Esophagus squamous epithelium (tissue), 5 donors: ENCODE data around the gene CACTIN. TPM values are rescaled to one million over a fixed set of nuclear protein-coding genes. Genes with fewer than 3 reads are reported as not detected.
A peak's percentile ranks its signal among the peaks of the same experiment; 100 is the strongest.

ENCODE experiments used
- DNase-seq: peaks from one replicate; lab custom pipeline; 2025; lab: John Stamatoyannopoulos, UW
- H3K27ac ChIP-seq, 4 donors: fragments of 200-600 bp; sonication (generic); one replicate each; pipeline ENCODE4 v1.5.1; 2016 to 2019; ENCODE audit warnings: mild to moderate bottlenecking in 1 of 4
- H3K27me3 ChIP-seq, 4 donors: fragments of 200-600 bp; sonication (generic); 1 replicate in 3 of 4; 2 replicates in 1 of 4; pipeline versions ENCODE4 v1.5.1 to v1.6.0; 2017 to 2021; ENCODE audit warnings: antibody characterized with exemption in 1 of 4
- H3K36me3 ChIP-seq, 3 donors: fragments of 200-600 bp; sonication (generic); one replicate each; pipeline ENCODE4 v1.5.1; 2016 to 2019
- H3K4me1 ChIP-seq, 3 donors: fragments of 200-600 bp; sonication (generic); one replicate each; pipeline ENCODE4 v1.5.1; 2017 to 2019
- H3K4me3 ChIP-seq, 4 donors: fragments of 200-600 bp; sonication (generic); 1 replicate in 3 of 4; 2 replicates in 1 of 4; pipeline ENCODE4 v1.5.1; 2016 to 2019; ENCODE audit warnings: mild to moderate bottlenecking in 2 of 4, moderate library complexity in 1 of 4
- H3K9me3 ChIP-seq, 3 donors: fragments of 200-600 bp; sonication (generic); one replicate each; pipeline ENCODE4 v1.5.1; 2016 to 2019
- CTCF ChIP-seq, 6 experiments: fragments of 450-650 bp in 4 of 6; fragments of 200-600 bp in 2 of 6; sonication (generic) in 2 of 6; IDR thresholded peaks; one replicate each; pipeline ENCODE4 v1.5.1; 2016 to 2019; ENCODE audit warnings: antibody characterized with exemption in 6 of 6, mild to moderate bottlenecking in 4 of 6, moderate library complexity in 4 of 6
- POLR2A ChIP-seq, 4 donors: fragments of 450-650 bp; IDR thresholded peaks; one replicate each; pipeline ENCODE4 v1.6.1; 2017; ENCODE audit warnings: antibody characterized with exemption in 4 of 4, mild to moderate bottlenecking in 4 of 4, moderate library complexity in 3 of 4
- WGBS, 2 donors: methylation state at CpG; one replicate each; pipeline ENCODE4 v1.1.5; 2018; 5-methylcytosine and 5-hydroxymethylcytosine counted together
- intact Hi-C: fragments of 100-400 bp; cut with DNase I; formaldehyde crosslinking; loops from one replicate; pipeline ENCODE4 v1.15.0; 2022
- total RNA-seq, 4 donors: library from RNA; depleted of rRNA; stranded (reverse); fragments of >200 nt; gene quantifications; one replicate each; pipeline ENCODE4 v1.1.0, GENCODE V29; 2016
- donor health status: DM: yes; HTN: yes; CAD: no.

Gene CACTIN
- total RNA-seq, 4 donors from 2014 or later = 15.9 to 26.7 (median 21.3) TPM

DNA sequence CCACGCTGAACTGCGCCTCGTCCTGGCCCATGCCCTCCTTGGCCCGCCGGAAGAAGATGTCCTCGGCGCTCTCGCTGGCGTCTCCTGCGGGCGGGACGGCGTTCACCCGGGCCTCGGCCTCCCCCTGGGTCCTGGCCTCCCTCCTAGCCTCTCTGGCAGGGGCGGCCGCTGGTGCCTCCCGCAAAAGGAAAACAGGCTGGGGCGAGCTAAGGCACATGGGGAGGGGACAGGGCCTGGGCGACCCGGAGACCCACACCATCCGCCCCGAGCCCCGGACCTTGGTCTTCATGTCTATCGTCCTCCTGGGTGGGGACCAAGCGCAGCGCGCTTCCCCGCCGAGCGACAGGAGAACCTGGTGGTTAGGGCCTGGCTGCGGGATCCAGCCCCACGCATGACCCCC, 14.3 kb downstream of the CACTIN start:
- Histone ChIP-seq H3K27me3 (peaks cover 0 to 4% (median 0%) of the 10 kb centered on the region in 4 donors), H3K27ac (peak overlapping the region in 3 of 4 donors; percentile 62 to 78 (median 69)), H3K36me3 (peaks cover 8 to 75% (median 16%) of the 10 kb centered on the region in 3 donors), H3K9me3 (no peaks in the 10 kb centered on the region), H3K4me1 (peaks cover 0 to 56% (median 17%) of the 10 kb centered on the region in 3 donors), H3K4me3 (no peak overlapping the region)
- intact Hi-C loops = no loop called here
- TF ChIP-seq CTCF (IDR thresholded peaks at IDR 0.05) = no peak
- TF ChIP-seq POLR2A (IDR thresholded peaks at IDR 0.05) = no peak
- 86% methylated on average over 1 of the region's 33 CpGs; no CpG with 5 or more reads in 1 of the 2 donors for WGBS, 2 donors
- DNase-seq = no peak

- Histone ChIP-seq H3K36me3 (peaks cover 8 to 70% (median 16%) of the 10 kb centered on the region in 3 donors), H3K9me3 (no peaks in the 10 kb centered on the region), H3K4me1 (peaks cover 0 to 59% (median 22%) of the 10 kb centered on the region in 3 donors), H3K4me3 (no peak overlapping the region), H3K27me3 (peaks cover 0 to 9% (median 0%) of the 10 kb centered on the region in 4 donors), H3K27ac (peak overlapping the region in 1 of 4 donors; percentile 69)
- WGBS, 2 donors = 85 to 95% methylated on average over 23 to 27 of the region's 36 CpGs
- TF ChIP-seq POLR2A (IDR thresholded peaks at IDR 0.05) (no peak), CTCF (IDR thresholded peaks at IDR 0.05) (no peak)
- no peak for DNase-seq
- intact Hi-C loops = no loop called here
These were observed 14.7 kb downstream of the CACTIN start for GRCh38 chr19:3611841-3612240.

DNA sequence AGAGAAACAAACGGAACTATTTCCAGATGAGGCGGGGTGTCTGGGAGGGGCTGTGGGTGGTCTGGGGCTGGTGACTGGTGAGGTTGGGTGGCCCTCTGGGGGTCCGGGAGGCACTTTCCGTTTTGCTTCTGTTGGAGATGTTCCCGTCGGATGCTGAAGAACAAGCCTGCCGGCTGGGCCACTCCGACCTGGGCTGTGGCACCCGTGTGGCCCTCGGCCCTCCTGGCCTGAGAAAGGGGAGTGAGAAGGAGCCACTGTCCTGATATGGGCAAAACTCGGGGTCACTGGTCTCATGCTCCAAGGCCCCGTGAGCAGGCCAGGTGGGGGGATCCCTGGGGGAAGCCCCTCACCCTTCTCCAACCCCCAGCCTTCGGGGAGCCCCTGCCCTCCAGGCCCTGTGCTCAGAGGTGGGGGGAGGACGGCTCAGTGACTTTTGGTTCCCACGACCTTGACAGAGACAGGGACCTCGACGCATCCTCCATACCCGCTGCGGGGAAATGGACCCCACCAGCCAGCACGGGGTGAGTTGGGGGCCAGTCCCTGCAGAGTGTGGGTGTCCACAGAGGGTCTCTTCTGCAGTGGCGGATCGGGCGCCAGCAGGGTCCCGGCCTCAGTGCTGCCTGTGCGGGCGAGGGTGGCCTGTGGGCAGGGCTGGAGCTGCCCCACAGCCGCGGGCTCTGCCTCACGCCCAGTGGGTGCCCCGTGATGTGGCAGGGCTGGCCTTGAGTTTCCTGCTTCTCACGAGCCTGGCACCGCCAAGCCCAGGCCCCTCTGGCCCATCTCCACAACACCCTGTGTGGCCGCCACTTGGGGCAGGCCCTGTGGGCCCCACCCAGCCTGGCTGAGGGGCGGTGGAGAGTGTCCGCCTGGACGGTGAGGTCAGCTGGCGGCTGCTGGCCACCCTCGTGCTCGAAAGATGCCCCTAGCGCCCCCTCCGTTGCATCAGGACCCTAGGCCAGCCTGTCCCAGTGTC, 15.6 kb downstream of the CACTIN start:
- Histone ChIP-seq H3K9me3 (no peaks in the 10 kb centered on the region), H3K36me3 (peaks cover 8 to 62% (median 16%) of the 10 kb centered on the region in 3 donors), H3K4me1 (peaks cover 0 to 67% (median 30%) of the 10 kb centered on the region in 3 donors), H3K27ac (peak overlapping the region in 2 of 4 donors; percentile 9 to 73), H3K27me3 (peaks cover 0 to 17% (median 0%) of the 10 kb centered on the region in 4 donors), H3K4me3 (no peak overlapping the region)
- WGBS, 2 donors = 86 to 94% methylated on average over 7 to 10 of the region's 41 CpGs
- DNase-seq = no peak
- no peak for TF ChIP-seq CTCF (IDR thresholded peaks at IDR 0.05)
- TF ChIP-seq POLR2A (IDR thresholded peaks at IDR 0.05) = no peak
- intact Hi-C loops = no loop called here

- no peak for DNase-seq
- Histone ChIP-seq H3K9me3 (no peaks in the 10 kb centered on the region), H3K36me3 (peaks cover 8 to 52% (median 16%) of the 10 kb centered on the region in 3 donors), H3K4me1 (peaks cover 0 to 76% (median 36%) of the 10 kb centered on the region in 3 donors), H3K27me3 (peaks cover 0 to 20% (median 0%) of the 10 kb centered on the region in 4 donors), H3K27ac (peak overlapping the region in 3 of 4 donors; percentile 73 to 89 (median 88)), H3K4me3 (no peak overlapping the region)
- 57 to 74% methylated on average over 10 to 14 of the region's 24 CpGs for WGBS, 2 donors
- intact Hi-C loops = no loop called here
- TF ChIP-seq POLR2A (IDR thresholded peaks at IDR 0.05) (no peak), CTCF (IDR thresholded peaks at IDR 0.05) (no peak)
These were observed 16.5 kb downstream of the CACTIN start for GRCh38 chr19:3609779-3610719.
